GM18861 (cell line): Measurements from ENCODE around the gene EME1.
"Not testable (repeated sequence)": the region's sequence is repeated elsewhere in the genome, so short reads cannot be mapped to it uniquely, and the experiment has no call there.

Experiments used
- ATAC-seq: cut with Tn5 transposase; IDR thresholded peaks from one replicate; pipeline ENCODE4 v1.9.1; 2021; ENCODE audit not compliant: unreplicated experiment

EME1 gene

DNA sequence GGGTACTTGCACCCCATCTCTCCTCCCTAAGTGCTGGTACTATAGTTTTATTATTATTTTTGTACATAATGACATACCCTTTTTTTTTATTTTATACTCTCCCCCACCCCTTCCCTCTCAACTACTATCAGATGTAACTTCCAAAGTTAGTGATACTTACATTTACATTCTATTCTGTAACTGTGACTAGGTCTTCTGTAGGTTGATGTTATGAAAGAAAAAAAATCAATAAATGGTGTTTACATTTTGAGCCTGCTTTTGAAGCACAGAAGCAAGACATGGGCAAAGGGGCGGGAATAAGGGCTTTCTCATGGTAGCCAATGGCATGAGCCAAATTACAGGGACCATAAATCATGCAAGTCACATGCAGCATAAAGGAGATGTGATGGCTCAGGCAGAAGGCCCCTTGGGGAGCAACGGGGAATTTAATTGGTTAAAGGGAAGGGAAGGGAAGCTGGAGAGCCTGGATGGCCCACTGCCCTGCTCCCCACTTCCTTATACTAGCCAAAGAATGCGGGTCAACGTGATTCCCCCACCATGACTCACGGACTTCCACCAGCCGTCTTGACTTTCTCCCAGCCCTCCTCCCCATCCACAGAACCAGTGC is 50.6 kb downstream of the EME1 start:
- ATAC-seq, result no peak

DNA sequence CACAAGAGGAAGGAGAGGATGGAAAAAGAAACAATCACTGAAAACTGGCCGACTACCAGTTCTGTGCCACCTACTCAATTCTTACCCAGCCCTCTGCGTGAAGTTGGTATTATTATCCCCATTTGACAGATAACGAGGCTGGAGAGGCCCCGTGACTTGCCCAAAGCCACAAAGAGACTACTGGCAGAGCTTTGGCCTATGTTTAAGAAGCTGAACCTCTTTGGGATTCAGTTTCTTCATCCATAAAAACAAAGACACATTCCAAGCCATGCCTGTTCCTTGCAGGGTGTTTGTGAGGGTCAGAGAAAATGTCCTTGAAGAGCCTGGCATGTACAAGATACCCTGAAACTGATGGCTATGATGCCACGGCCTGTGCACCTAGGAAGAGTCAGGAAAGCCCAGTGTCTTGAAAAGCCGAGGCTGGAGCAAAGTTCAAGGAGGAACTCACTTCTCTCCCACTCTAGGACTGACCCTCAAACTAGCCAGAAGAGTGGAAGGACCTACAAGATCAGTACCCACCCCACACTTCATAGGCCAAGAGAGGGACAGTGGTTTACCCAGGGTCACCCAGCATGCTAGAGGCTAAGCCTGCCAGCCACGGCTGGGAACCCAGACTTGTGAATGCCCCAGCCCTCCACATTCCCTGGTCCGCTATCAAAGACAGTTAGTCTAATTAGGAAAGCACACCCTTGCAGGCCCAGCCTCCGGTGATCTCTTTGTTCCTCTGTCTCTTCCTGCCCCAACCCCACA is 51.4 kb downstream of the EME1 start:
- ATAC-seq, result no peak

DNA sequence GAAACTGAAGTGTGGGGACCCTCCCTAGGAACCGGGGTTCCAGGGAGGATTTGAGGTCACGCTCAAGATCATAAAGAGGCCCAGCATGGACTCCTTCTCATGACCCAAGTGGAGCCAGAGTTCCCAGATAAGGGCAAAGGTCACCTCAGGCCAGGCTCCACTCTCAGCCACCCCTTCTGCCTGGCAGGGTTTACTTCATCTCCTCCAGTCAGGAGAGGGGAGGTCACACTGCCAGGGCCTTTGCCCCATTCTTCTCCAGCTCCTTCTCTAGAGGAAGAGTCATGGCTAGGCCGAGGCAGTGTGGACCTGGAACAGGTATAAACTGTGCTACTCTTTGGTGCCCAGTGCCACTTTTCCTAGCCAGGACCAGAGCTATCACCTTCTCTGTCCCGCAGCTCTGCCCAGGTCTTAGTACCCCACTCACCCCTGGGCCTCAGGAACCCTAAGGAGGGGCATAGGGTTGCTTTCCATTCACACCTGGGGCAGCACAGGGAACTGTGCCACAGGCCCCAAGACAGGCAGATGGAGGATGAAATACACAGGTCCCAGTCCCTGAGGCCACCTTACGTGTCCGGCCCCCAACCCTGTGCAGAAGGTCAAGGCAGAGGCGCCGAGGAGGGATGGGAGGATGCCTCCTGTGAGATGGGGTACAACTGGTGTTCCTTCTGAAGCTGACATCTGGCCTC is 52.1 kb downstream of the EME1 start:
- no peak for ATAC-seq

DNA sequence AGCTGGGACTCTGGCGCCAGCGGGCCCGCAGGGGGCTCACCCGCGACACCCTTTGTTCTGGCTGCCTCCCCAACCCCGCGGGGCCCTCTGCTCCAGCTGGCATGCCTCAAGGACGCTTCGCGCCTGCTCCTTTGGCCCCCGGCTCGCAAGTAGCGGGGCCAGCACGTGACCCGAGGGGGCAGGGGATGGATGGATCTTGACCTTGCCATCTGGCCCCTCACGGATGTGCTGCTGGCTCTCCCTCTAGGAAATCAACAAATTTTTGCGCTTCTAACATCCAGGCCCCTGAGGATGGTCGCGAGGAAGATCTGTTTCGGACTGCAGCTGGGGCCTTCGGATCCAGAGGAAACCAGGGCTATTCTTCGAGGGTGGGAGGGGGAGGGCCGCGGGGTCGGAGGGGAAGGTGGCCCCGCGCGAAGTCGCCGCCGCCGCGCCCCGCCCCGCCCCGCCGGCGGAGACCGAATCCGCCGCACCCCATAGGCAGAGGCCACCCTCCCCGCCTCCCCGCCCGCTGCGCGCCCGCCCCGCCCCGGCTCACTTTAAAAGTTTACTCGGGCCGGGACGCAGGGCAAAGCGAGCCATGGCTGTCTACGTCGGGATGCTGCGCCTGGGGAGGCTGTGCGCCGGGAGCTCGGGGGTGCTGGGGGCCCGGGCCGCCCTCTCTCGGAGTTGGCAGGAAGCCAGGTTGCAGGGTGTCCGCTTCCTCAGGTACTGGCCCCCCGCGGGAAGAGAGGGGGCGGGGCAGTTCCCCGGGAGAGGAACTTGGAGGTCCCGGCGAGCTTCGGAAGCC is 52.8 kb downstream of the EME1 start, which contains the start of gene ACSF2:
Gene ACSF2 (plus strand): TSS at position 537 of the 790 bp plus-strand sequence. CDS start 44 bp downstream, at position 581.
- ATAC-seq, result no peak

DNA sequence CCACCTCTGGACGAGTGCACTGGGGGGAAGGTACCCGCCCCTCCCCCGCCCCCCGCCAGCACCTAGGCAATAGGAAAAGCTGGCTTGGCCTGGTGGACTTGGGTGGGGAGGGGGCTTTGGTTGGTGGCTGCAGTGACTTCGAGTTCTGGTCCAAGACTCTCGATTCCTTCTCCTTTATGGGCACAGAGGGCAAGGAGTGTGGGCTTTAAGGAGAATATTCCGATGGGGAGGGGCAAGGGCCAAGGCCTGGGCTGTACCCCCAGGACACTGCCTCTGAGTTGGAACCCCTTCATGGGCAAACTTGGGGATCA is 53.4 kb downstream of the EME1 start:
- no peak for ATAC-seq

DNA sequence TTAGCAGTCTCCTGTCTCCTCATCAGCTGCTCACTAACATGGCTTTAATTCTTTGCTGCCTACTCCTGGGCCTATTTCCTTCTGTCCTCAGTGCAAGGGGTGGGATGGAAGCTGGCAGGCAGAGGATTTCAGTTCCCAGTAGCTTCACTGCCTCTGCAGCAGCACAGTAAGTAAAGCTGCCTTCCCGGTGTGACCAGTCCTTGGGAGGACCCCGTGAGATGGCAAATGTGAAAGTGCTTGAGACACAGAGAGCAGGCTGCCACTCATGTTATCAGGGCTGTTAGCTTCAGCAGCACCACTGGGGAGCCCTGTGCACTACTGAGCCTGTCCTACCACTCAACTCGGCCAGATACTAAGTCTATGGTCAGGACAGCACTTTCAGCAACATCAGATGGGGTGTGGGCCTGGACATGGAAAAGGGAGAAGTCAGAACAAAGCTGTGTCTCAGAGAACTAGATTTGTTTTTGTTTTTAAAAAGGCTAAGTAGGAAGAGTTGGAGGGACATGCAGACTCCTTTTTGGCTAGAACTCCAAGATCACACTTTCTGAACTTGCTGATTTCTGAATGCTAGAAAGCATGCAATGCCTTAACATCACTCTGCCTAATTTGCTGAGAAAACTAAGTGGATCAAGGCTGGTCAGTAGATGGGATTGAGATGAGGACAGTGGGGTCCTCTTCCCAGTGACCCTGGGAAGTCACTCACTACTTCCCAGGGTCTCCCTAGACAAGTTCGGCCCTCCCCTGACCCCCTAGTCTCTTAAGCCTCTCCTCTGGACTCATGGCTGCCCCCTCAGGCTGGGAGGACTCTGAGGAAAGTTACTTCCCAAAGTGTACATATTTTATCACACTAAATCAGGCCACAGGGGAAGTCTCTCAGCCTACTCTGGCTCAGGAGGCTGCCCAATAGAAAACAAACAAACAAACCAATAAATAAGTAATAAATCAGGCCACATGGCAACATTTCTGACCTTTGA is 54.1 kb downstream of the EME1 start:
- ATAC-seq, result no peak

DNA sequence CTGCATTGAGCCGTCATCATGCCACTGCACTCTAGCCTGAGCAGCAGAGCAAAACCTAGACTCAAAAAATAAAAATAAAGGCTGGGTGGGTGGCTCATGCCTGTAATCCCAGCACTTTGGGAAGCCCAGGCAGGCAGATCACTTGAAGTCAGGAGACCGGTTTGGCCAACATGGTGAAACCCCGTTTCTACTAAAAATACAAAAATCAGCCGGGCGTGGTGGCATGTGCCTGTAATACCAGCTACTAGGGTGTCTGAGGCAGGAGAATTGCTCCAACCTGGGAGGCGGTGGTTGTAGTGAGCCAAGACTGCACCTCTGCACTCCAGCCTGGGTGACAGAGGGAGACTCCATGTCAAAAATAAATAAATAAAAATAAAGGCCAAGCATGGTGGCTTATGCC is 55.1 kb downstream of the EME1 start:
- not testable (repeated sequence) for ATAC-seq

DNA sequence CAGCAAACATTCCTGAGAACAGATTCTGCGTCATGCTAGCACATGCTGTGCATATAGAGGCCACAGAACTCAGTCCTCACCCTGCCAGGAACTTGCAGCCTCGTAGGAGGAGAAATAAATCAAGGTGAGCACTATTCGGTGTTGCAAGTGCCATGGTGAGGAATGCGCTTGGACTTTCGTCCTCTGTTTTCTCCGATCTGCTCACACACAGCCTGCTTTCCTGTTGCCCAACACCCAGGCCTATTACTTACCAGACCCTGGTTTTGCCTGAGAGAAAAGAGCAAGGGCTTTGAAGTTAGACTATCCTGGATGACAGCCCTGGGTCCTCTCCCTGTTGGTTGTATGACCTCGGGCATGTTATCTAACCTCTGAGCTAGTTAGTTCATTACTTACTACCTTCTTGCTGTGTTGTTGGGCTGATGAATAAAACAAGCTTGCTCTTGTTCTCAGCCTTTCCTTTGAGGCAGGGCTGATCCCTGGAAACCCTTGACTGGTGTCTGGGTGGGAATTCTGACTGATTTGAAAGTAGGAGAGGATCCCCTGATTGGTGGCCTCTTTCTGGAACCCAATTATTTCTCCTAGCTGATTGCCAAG is 55.9 kb downstream of the EME1 start:
- no peak for ATAC-seq

DNA sequence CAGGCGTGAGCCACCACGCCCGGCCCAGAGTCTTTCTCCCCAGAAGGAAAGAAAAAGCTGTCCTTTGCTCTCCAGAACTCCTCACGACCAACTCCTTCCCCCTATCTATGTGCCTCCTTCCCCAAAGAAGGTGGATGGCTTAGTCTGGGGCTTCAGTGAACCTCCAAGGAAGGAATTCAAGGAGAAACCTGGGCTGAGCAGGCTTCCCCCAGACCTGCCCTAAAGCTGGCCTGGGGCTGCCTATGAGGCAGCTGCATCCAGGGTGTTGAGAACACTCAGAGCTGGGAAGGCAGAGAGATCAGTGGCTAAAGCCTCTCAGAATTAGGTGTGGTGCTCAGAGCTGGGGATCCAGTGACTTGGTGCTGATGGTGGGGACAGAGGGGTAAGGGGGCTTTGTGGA is 56.8 kb downstream of the EME1 start:
- no peak for ATAC-seq
